ENCODE measurements around the gene STRIT1.
"Not testable (repeated sequence)": the region's sequence is repeated elsewhere in the genome, so short reads cannot be mapped to it uniquely, and the experiment has no call there.

STRIT1 gene

DNA sequence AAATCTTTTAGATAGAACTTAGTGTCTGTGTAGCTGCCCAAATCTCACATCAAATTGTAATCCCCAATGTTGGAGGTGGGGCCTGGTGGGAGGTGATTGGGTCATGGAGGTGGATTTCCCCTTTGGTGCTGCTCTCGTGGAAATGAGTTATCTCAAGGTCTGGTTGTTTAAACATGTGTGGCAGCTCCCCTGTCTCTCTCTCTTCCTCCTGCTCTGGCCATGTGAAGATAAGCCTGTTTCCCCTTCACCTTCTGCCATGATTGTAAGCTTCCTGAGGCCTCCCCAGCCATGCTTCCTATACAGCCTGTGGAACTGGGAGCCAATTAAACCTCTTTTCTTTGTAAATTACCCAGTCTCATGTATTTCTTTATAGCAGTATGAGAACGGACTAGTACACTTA lies 30.6 kb downstream of the STRIT1 start:
- DNase-seq: not testable (repeated sequence)

DNA sequence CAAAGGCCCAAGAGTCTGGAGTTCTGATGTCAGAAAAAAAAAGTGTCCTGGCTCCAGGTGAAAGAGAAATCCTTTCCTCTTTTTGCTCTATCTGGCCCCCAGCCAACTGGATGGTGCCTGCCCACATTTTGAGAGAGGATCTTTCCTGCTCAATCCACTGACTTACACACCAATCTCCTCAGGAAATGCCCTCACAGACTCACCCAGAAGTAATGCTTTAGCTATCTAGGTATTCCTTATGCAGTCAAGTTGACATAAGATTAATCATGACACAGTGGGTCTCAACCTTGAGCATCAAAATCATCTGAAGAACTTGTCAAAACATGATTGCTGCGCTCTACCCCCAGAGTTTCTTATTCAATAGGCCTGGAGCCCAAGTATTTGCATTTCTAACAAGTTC lies 31.2 kb downstream of the STRIT1 start:
- no peak for DNase-seq

DNA sequence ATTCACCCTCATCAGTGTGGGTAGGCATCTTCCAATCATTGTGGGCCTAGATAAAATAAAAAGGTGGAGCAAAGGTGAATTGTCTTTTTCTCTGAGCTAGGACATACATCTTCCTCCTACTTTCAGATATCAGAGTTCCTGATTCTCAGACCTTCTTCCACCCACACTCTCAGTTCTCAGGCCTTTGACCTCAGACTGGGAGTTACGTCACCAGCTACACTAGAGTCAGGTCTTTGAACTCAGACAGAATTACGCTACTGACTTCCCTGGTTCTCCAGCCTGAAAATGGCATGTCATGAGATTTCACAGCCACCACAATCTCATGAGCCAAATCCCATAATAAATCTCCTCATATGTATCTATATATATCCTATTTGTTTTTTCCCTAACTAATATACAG lies 39.0 kb downstream of the STRIT1 start:
- no peak for DNase-seq

DNA sequence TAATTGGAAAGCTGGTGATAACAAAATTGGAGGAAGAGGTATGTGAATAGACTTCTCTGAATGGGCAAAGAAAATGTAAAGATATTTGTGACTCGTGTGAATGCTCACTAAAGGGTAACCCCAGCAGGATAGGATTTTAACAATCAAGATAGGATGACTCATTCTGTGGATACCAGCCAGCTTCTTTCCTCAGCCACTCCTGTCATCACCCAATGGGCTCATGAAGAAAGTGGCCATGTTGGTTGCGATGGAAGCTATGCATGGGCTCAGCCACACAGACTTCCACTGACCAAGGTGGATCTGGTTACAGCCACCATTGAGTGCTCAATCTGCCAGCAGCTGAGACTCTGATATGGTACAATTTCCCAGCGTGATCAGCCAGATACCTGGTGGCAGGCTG lies 40.9 kb downstream of the STRIT1 start:
- DNase-seq: no peak

DNA sequence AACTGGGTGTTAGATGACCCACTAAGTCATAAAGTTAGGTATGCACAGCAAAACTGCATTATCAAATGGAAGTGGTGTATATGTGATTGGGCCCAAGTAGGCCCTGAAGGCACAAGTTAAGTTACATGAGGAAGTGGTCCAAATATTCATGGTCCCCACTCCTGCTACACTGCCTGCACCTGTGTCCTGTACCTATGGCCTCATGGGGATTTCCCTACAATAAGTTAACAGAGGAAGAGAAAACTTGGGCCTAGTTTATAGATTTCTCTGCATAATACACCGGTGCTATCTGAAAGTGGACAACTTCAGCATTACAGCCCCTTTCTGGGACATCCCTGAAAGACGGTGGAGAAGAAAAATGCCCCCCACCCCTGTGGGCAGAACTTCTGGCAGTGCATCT lies 41.5 kb downstream of the STRIT1 start:
- DNase-seq: no peak

DNA sequence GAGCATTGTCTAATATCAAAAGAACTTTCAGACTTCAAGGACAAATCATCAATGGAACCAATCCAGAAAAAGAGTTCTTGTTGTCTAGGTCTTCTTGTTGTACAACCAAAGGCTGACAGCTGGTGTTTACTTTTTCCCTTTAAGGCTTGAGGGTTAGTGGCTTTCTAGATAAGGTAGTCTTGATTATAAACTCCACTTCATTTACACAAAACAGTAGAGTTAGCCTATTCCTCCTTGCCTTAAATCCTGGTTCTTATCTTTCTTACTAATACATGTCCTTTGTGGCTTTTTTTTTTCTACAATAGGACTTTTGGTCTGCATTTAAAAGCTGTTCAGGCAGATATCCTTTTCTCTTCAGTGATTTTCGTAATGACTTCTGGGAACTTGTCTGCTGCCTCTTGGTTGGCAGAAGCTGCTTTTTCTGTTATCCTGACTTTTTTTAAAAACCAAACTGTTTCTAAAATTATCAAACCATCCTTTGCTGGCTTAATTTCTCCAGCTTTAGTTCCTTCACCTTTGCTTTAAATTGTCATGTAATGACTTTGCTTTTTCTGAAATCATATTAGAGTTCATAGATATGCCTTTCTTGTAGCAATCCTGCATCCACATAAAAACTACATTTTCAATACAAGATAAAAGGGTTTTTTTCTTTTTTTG lies 44.8 kb downstream of the STRIT1 start:
- DNase-seq: no peak

DNA sequence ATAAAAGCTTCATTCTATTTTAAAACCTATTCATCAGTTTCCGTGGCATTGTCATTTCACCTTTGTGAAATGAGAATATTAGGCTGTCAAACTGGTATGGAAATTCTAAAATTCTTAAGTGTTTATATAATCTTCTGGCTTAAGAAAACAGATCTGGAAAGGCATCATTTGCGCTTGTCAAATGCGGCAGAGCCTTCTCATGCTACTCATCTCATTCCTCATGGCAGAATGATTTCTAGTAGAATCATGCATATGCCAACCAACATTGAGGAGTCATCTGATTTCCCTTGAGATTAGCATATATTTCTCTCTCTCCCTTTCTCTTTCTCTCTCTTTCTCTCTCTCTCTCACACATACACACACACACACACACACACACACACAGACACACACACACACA lies 48.8 kb downstream of the STRIT1 start:
- no peak for DNase-seq

DNA sequence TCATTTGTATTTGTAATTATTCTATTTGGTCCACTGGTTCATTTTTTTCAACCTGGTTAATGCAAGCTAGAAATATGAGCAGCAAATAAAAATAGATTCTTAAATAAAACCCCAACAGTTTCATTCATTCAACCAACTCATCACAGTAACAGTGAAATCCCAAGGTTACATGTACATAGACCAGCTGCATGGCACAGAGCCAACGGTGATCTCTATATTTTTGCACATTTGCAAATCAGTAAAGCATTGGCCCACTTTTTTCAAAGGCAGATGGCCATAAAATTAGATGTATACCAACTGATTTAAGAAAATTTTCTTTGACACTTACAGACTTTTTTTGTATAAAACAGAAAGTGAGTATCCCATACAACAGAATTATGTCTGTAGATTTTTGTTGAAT lies 49.3 kb downstream of the STRIT1 start:
- DNase-seq: no peak

DNA sequence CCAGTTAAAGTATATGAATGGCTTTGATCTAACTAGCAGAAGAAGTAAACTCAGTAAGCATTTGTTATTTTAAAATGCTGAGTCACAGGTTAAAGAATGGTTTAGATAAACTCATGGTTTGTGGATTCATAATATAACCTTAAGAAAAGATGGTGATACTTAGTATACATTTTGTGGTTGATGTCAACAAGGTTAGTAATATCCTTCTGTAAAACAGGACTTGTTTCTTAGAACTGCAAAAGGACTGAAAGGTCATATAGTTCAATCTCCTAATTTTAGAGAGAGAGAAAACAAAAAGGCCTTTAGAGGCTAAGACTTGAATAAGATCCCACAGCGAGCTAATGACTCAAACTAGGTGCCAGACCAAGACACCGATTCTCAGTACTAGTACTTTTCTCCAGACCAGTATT lies 50.0 kb downstream of the STRIT1 start:
- no peak for DNase-seq

DNA sequence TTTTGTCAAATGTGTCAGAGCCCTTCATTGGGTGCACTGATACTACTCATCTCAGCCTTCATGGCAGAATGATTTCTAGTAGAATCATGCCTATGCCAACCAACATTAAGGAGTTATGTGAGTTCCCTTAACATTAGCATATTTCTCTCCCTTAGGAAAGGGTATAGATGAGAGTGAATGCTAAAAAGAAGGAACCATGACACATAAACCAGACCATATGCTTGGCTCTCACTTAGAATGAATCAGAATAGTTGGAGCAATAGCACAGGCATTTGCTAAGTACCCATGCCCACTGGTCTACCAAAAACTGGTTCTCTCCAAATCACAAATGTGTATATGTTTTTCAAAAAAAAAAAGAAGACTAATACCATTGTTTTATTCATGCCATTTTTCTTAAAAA lies 51.1 kb downstream of the STRIT1 start:
- no peak for DNase-seq

DNA sequence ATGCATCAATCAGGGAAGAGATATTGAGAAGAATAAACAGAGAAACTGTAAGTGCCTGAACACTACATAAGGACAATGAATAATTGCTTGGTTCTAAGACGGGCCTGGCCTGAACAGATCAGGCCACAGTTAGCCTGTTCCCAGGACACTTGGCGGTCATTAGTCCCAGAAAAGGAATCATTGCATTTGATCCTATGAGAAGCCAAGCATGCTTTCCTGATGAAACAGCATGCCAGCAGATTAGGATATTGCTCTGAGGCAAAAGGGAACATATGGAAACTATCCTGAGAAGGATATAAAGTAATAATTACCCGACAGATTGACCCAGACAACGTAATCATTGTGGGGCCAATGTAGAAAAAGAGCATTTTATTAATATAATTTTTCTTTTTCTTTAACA lies 51.9 kb downstream of the STRIT1 start:
- DNase-seq: no peak

Measured in NCI-H1694 (cell line).